Superior temporal gyrus (tissue), 1 donor: ENCODE measurements around the gene GRK6.

Source experiments
- DNase-seq: peaks from one replicate; pipeline ENCODE4 v3.0.0-alpha.2; 2016; ENCODE audit errors: extremely low spot score

GRK6 gene

DNA sequence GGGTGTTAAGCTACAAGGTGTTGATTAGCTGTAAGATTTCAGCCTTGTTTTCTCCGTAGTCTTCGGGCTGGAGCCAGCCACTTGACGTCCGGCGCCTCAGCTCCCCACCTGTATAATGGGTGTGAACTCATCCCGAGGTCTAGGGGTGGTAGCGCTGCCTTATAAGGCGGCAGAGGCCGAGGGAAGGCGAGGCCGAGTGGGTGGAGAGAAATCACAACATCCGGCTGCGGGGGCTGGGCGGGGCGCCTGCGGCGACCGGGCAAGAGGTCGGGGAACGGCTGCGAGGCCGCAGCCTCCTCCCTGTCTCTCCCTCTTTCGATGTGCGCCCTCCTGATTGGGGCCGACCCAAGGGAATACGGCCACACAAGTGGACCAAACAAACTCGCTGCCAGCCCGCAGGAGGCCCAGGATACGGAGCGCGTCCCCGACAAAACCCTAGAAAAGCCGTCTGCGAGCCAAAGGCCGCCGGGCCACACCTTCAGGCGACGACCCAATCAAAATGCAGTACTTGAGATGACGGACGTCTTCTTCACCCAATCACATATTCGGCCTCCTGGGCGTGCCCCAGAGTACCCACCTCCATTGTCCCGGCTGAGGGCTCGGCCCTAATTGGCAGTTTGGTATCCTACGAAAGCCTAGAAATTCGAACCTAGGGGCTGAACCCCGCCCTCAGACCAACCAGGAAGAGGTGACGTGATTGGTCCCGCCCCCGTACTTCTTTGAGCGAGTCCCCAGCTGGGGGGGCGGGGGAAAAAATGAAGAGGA, 493 bp upstream of the GRK6 start:
- peak; percentile 100 for DNase-seq

DNA sequence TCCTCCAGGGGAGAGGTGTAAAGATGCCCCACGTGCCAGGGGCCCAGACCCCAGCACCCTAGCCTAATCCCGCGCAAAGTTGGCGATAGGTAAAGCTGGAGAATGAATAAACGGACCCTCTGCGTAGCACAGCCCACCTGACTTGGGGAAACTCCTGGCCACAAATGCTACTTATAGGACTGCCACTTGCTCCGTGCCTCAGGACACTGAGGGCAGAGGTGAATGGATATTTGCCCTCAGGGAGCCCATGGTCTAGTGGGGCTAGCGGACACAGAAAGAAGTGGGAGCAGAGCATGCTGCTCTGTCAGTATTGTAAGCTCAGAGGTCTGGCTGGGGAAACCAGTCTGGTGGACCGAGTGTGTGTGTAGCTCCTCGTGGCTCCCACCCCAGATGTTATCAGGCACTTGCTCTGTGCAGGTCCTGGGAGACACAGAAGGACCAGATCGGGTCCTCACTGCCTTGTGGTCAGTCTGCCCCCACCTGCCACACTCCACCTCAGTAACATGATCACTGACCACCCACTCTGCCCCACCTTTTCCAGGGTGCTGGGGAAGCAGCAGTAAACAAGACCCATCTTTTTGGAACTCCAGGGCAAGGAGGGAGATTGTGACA, 841 bp downstream of the GRK6 start:
- DNase-seq, result peak; percentile 14

DNA sequence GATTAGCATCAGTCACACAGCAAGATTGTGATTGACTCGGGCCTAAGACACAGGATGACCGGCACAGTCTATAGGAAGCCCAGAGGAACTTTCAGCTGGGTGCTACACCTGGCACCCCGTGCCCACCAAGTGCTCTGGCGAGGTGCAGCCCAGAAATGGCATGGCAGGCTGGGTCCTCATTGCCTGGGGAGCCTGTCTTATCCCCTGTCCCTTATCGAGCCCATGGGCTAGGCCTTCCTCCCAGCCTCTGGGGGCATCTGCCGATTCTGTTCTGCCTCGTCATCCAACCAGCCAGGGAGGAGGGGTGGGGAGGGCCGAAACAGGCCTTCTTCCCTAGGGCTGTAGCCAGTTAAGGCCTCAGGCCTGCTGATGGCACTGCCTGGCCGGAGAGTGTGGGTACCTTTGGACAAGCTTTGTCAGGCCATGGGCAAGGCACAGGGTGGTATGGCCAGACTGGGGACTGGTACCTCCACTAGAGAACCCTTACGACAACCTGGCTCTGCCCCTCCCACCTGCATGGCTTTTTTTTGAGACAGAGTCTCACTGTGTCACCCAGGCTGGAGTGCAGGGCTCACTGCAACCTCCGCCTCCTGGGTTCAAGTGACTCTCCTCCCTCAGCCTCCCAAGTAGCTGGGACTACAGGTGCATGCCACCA, 1.6 kb downstream of the GRK6 start:
- no peak for DNase-seq

DNA sequence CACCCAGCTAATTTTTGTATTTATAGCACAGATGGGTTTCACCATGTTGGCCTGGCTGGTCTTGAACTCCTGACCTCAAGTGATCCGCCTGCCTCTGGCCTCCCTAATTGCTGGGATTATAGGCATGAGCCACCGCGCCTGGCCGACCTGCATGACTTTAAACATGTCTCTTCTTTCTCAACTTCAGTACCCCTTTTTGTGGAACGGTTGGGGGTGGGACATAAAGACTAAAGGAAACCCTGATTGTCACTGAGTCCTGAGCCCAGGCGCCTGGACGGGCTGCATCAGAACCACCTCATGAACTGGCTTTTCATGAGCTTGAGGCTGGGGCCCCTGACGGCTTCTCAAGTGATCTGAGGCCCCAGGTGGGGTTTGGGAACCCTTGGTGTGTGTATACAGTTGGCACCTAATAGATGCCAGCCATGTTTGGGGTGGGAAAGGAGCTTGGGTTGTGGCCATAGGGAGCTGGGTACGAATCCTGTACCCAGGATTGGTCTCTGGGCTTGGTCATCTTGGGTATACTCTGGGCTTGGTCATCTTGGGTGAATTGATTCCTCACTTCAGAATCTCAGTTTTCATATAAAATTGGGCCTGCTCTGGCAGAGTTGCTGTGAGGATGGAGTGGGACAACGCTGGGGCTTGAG, 2.2 kb downstream of the GRK6 start:
- DNase-seq, result no peak

DNA sequence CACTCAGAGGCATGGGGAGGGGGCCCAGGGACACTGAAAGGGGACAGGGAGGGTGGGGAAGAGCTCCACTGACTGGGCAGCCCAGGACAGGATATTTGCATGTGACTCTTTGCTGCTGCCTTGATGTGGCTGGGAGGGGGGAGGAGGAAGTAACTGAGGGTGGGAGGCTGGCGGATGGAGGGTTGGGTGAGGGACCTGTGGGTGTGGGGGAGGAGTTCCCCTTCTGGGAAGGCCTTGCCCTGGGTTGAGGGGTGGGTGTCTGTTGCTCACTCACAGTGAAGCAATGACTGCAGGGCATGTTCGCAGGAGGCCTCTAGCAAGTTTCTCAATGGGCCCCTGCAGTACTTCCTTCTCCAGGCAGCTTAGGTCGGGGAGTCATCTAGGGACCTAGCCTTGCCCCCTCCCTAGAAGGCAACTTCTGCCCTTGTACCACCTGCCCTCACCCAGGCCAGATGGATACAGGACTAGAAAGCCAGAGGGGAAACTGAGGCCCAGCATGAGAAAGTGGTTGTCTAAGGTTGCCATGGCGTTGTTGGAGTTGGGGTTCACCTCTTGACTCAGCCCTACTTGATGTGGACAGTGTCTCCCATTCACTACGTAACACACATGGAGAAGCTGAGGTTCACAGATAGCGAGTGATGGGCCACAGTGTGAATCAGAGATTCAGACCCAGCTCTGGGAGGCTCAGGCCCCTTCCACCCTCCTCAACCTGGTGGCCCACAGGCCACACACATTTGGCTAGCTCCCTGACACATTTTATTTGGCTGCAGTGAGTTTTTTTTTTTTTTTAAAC, 3.0 kb downstream of the GRK6 start:
- no peak for DNase-seq

DNA sequence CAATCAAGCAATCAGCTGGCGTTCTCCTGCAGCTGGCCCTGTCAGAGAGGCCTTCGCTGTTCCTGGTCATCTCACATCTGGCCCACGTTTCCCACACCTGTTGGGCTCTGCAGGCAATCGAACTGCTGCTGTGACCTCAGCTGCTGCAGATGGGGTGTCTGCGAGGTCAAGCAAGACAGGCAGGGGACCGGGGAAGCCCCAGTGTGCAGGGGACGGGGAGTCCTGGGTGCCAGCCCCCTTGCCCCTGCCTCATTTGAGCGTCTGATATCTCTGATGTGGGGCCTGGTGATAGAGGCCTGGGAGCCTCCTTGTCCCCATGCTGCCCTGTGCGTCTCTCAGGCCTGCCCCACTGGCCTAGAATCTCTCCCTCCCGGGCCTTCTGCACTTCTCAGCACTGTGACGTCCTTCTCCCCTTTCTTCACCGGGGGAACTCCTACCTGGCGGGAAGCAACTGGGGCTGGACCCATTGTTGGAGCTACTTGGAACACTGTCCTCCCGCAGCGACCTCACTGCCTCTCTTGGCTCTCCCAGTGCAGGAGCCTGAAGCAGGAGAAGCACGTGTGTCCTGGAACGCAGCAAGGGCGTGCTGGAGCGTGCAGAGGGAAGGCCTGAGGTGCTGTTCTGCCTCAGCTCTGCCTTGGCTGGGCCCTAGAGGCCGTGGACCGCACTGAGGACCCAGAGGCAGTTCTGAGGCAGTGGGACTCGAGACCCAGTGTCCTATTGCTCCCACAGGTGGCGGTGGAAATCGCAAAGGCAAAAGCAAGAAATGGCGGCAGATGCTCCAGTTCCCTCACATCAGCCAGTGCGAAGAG, 3.9 kb downstream of the GRK6 start:
- DNase-seq, result no peak

DNA sequence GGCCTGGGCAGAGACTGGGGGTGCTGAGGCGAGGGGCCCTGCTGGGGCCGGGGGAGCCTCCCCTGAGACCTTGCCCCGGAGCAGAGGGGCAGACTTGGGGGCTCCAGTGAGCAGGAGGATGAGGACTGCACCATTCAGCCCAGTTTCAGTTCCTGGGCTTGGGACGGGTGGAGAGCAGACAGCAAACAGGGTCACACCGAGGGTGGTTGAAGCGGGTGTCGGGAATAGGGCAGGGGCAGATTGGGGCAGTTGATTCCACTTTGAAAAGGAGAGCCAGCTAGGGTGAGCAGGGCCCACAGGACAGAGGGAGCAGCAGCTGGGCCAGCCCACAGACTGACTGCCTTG, 4.5 kb downstream of the GRK6 start:
- no peak for DNase-seq

DNA sequence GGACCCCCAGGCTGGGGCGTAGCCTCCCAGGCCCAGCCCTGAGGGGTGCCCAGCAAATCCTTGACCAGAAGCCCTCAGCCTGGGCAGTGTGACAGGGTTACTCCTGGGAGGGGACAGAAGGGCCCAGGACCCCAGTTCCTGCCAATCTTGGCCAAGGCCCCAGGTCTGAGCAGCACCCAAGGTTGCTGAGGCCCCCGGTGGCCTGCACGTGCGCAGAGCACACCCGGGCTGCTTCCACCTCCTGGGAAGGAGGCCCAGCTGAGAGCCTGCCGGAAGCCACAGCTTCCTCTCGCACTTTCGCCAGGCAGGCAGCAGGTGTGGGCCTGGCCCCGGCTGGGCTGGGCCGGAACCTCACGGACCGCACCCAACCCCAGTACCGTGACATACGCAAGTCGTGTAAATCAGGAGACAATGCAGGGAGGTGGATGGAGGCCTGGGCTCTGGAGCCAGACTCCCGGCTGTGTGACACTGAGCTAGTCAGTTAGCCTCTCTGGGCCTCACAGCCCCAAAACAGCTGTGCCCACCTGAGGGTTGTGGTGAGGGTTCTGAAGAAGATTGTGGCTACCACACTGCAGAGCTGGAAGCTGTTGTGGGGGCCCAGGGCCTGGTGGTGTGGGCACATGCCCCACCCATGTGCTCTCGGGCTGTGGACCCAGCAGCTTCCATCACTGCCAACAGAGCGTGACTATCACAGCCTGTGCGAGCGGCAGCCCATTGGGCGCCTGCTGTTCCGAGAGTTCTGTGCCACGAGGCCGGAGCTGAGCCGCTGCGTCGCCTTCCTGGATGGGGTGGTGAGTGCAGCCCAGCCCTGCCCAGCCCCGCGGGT, 5.1 kb downstream of the GRK6 start:
- DNase-seq, result no peak

DNA sequence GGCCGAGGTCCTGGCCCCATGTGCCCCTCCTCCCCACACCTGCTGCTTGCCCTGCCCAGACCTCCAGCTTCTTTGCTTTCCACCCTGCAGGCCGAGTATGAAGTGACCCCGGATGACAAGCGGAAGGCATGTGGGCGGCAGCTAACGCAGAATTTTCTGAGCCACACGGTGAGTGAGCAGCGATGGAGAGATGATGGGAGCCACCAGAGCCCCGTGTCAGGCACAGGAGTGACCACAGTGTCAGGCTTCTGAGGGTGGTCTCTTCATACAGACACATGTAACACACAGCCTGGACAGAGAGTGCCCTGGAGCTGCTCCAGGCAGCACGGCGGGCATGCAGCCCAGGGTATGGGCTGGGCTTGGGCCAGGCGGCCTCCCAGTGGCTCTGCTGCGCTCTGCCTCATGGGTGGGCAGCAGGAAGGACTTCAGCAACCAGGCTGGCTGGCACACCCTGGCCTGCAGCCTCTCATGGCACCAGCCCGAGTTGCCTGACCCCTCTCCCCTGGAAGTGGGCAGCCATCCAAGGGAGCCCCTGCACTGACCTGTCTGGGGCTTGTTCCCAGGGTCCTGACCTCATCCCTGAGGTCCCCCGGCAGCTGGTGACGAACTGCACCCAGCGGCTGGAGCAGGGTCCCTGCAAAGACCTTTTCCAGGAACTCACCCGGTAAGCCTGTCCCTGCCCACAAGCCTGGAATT, 5.8 kb downstream of the GRK6 start:
- DNase-seq, result peak; percentile 45

DNA sequence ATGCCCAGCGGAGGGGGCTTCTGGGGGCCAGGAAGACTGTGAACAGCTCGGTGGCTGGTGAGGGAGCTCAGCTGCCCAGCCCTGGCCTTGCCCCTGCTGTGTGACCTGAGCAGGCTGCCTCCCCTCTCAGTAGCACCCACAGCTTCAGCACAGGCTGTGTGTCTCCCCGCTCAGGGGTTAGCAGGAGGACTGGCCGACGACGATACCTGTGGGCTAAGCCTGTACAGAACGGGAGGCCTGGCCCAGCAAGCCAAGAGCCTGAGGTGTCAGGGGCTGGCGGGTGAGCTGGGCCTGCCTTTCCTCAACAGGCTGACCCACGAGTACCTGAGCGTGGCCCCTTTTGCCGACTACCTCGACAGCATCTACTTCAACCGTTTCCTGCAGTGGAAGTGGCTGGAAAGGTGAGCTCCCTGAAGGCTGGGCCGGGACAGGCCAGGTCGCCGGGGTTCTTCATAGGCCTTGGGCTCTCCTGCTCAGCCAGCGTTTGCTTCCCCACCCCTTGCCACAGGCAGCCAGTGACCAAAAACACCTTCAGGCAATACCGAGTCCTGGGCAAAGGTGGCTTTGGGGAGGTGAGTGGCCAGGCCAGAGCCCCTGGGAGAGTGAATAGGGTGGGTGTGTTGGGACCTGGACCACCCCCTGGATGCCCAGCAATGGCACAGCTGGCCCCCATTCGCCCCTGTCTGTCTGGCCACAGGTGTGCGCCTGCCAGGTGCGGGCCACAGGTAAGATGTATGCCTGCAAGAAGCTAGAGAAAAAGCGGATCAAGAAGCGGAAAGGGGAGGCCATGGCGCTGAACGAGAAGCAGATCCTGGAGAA, 6.6 kb downstream of the GRK6 start:
- no peak for DNase-seq

DNA sequence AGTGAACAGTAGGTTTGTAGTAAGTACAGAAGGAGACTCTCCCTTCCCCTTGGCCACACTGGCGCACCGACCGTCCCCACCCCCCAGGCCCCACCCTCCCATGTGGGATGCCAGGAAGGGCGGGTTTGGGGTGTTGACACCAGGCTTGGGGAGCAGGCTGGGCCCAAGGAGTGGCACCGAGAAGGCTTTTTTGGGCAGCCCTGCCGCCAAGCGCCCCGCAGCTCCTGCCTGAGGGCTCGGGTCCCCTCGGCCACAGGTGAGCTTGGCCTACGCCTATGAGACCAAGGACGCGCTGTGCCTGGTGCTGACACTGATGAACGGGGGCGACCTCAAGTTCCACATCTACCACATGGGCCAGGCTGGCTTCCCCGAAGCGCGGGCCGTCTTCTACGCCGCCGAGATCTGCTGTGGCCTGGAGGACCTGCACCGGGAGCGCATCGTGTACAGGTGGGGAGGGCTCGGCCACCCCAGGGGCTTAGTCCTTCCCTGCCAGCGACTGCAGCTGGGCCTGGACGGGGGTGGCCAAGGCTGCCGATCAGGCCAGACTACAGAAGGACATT, 7.3 kb downstream of the GRK6 start:
- no peak for DNase-seq

DNA sequence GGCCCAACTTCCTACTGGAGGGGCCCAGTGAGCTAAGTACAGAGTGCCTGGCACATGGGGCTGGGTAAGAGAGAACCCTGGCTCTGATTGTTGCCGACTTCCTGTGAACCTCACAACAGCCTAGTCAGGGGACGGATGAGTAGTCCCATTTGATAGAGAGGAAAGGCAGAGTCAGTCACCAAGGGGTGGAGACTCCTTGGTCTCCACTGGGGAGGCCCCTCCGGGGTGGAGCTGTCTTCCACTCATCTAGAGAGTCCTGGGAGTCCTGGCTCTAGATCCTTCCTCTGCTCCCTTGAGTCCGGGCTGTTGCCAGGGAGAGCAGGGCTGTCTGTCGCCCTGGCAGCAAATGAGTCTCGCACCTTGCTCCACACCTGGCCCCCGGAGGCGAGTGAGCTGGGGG, 8.0 kb downstream of the GRK6 start:
- no peak for DNase-seq

DNA sequence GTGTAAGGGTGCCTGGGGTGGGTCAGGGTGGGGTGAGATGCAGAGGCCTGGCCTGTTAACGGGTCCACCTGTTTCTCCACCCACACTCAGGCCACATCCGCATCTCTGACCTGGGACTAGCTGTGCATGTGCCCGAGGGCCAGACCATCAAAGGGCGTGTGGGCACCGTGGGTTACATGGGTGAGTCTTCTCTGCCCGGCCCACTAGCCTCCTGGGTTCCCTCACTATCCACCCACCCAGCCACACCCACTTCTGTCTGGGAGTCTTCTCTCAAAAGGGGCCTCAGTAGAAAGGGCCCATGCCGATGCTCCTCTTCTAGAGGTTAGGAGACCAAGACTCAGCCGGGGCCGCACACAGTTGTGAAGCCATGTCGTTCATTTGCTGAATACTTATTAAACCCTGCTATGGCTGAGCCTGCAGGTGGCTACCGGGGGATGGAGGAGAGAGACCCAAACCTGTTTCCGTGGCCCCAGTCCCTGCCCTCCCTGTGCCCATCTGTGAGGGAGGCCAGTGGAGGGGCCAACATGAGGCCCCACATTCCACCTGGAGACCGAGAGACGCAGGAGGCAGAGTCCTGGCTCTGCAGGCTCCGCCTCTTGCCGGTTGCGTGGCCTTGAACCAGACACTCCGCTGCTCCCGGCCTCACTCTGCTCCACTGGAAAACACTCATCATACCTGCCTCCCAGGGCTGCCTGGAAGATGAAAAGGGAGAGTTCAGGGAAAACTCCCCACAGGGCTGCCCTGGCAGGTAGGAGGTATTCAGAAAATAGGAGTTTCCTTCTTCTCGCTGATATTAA, 8.7 kb downstream of the GRK6 start:
- no peak for DNase-seq

DNA sequence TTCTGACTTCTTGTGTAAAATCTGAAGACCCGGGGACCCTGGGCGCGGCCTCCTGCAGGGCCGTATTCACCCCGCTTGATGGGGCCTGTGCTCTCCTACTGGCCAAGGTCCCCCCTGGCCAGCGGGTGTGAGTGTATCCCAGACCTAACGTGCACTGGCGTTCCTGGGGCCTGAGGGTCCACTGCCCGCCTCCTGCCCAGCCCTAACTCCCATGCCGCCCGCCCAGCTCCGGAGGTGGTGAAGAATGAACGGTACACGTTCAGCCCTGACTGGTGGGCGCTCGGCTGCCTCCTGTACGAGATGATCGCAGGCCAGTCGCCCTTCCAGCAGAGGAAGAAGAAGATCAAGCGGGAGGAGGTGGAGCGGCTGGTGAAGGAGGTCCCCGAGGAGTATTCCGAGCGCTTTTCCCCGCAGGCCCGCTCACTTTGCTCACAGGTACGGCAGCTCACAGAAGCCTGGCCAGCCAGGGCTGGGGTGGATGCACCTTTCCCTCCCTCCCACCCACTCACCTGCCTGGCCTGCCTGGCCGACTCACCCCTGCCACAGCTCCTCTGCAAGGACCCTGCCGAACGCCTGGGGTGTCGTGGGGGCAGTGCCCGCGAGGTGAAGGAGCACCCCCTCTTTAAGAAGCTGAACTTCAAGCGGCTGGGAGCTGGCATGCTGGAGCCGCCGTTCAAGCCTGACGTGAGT, 9.5 kb downstream of the GRK6 start:
- DNase-seq, result no peak

DNA sequence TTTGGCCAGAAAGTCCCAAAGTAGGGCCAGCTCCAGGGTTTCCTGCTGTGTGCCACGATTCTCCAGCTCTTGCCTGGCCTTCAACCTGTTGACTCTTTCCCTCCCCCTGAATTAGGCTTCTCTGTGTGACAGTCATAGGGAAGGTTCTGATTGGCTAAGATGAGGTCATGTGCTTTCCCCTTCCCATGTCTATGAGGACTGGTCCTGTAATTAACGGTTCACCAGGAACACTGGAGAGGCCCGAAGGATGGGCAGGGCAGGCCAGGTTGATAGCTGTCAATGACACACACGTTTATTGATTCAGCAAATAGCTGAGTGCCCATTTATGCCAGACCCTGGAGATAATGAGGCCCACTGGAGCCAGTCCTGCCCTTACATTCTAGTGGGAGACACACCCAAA, 11.1 kb downstream of the GRK6 start:
- DNase-seq, result no peak

DNA sequence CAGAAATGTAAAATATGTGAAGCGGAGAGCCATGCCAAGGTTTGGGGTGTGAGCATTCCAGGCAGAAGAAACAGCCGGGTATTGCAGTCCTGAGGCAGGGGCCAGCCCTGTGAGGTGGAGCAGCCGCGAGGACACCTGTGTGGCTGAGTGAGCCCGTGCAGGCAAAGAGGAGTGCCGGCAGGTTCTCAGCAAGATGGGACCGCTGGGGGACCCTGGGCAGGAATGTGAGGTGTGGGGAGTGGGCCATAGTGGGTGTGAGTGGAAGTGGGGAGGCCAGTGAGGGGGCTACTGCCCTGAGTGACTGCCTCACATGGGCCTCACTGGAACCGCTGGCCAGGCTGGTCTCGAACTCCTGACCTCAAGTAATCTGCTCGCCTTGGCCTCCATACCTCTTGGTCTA, 12.0 kb downstream of the GRK6 start:
- DNase-seq, result no peak

DNA sequence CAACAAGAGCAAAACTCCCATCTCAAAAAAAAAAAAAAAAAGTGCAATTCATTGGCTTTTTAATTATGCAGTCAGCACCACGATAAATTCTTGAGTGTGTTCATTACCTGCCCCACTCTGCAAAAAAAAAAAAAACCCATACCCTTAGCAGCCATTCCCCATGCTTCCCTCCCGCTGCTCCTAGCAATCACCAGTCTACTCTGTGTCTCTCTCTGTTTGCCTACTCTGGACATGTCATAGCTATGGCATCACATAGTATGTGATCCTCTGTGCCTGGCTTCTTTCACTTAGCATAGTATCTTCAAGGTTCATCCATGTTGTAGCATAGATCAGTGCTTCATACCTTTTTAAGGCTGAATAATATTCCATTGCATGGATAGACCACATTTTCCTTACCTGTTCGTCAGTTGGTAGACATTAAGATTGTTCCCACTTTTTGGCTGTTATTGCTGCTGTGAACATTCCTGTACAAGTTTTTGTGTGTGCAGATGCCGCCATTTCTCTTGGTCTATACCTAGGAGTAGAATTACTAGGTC, 13.1 kb downstream of the GRK6 start:
- no peak for DNase-seq
